ENCODE measurements around the gene CELF4. TPM values are rescaled to one million over a fixed set of nuclear protein-coding genes. Genes with fewer than 3 reads are reported as not detected.

The CELF4 gene
- total and polyA plus RNA-seq, 10 of the 15 experiments (the other 5 are each of a cell fraction or from before 2014, with no cell fraction given): 0.03 to 0.32 TPM; not detected in 8

DNA sequence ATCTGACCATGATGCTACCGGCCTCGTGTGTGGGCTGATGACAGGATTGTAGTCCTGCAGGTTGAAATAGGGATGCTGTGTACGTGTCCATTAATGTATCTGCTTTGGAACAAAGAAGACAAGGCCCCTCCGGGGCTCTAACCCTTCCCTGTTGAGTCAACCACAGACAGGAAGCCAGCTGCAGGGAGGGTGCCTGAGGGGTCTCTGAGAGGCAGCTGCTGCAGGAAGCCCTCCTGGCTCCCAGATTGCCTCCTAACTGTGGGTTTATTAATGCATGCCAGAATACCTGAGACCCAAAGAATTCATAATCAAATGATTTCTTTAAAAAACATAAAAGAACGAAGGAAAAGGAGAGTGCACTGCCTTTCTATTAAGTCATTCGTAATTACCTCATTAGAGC lies 140.4 kb downstream of the CELF4 start (continued):
- TF ChIP-seq, protein P1, sequence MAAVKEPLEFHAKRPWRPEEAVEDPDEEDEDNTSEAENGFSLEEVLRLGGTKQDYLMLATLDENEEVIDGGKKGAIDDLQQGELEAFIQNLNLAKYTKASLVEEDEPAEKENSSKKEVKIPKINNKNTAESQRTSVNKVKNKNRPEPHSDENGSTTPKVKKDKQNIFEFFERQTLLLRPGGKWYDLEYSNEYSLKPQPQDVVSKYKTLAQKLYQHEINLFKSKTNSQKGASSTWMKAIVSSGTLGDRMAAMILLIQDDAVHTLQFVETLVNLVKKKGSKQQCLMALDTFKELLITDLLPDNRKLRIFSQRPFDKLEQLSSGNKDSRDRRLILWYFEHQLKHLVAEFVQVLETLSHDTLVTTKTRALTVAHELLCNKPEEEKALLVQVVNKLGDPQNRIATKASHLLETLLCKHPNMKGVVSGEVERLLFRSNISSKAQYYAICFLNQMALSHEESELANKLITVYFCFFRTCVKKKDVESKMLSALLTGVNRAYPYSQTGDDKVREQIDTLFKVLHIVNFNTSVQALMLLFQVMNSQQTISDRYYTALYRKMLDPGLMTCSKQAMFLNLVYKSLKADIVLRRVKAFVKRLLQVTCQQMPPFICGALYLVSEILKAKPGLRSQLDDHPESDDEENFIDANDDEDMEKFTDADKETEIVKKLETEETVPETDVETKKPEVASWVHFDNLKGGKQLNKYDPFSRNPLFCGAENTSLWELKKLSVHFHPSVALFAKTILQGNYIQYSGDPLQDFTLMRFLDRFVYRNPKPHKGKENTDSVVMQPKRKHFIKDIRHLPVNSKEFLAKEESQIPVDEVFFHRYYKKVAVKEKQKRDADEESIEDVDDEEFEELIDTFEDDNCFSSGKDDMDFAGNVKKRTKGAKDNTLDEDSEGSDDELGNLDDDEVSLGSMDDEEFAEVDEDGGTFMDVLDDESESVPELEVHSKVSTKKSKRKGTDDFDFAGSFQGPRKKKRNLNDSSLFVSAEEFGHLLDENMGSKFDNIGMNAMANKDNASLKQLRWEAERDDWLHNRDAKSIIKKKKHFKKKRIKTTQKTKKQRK (IDR thresholded peaks at IDR 0.05; ENCODE audit: low read depth, low read length): no peak
- TF ChIP-seq RFX5 (IDR thresholded peaks at IDR 0.05; ENCODE audit: low read depth, low read length): no peak
- TF ChIP-seq RUNX3 (IDR thresholded peaks at IDR 0.05; ENCODE audit: low read length): no peak
- TF ChIP-seq IKZF1 (conservative IDR thresholded peaks at IDR 0.05): no peak
- TF ChIP-seq SUZ12 (IDR thresholded peaks at IDR 0.05; ENCODE audit: unreplicated experiment): no peak
- TF ChIP-seq, protein P2, sequence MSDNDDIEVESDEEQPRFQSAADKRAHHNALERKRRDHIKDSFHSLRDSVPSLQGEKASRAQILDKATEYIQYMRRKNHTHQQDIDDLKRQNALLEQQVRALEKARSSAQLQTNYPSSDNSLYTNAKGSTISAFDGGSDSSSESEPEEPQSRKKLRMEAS (IDR thresholded peaks at IDR 0.05; ENCODE audit: low read depth, low read length): no peak

DNA sequence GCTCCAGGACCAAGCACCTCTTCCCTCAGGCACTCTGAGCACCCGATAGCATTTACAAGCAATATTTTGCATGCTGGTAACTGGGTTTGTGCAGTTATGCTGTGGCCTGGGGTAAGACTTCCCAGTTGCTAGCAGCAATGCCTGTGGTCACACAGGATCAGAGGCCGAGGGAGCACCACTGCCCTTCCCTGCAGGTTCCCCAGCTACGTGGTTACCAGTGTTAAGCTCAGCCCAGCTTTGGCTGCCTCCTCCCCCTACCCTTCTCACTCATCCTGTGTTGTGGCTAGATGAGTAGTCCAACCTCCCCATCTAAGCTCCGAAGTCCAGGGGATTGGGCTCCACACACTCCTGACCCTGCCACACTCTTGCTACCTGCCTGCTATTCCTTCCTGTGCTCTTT lies 141.1 kb downstream of the CELF4 start:
- RAD21 ChIA-PET (ENCODE audit: unreplicated experiment): no interaction called here

More for the DNA sequence above, 141.1 kb downstream of the CELF4 start:
- ATAC-seq (no peak), DNase-seq (ENCODE audit: low read depth, low spot score) (no peak), FAIRE-seq (no peak)
- TF ChIP-seq TAF1 (IDR thresholded peaks at IDR 0.05; ENCODE audit: borderline replicate concordance, low read depth, low read length) (no peak), KLF5 (IDR thresholded peaks at IDR 0.05; ENCODE audit: partially characterized antibody) (no peak)
- no peaks in the 10 kb centered on the region for H3K9me3 ChIP-seq (replicated peaks; ENCODE audit: control insufficient read depth, insufficient read depth, low read length)
- in situ Hi-C loops (cut with MboI) (no loop called here), intact Hi-C loops (cut with micrococcal nuclease; ENCODE audit: unreplicated experiment) (loop anchor here (10.0 kb wide), 1 partner anchor 60 kb away; no protein-coding TSS in a partner anchor)
- no peak overlapping the region for H3K27ac ChIP-seq (ENCODE audit: control insufficient read depth, insufficient read depth)
- no peaks in the 10 kb centered on the region for H4K20me1 ChIP-seq (ENCODE audit: control insufficient read depth, insufficient read depth)
- H3K4me2 ChIP-seq (ENCODE audit: control insufficient read depth, insufficient read depth): no peak overlapping the region
- 26% methylated on average over 4 of the region's 4 CpGs for whole genome bisulfite sequencing (ENCODE audit: insufficient coverage, insufficient replicate concordance, low lambda C conversion rate, missing lambda C conversion rate)
- no peaks in the 10 kb centered on the region for H3K27me3 ChIP-seq (replicated peaks in 1 of 2; ENCODE audit: control insufficient read depth in 2 of 2, insufficient read depth in 2 of 2, low read length in 1 of 2)
- BruUV-seq (replicated peaks): no TSS peak
- POLR2A ChIA-PET: no interaction called here
- H3K9ac ChIP-seq (ENCODE audit: control insufficient read depth, insufficient read depth, low read length): no peak overlapping the region
- no peaks in the 10 kb centered on the region for H3K36me3 ChIP-seq (ENCODE audit: control insufficient read depth in 2 of 2, insufficient read depth in 2 of 2, low read length in 1 of 2)
- no peaks in the 10 kb centered on the region for H3K79me2 ChIP-seq (ENCODE audit: control insufficient read depth, insufficient read depth, low read length)
- no peaks in the 10 kb centered on the region for H3K4me1 ChIP-seq (ENCODE audit: control insufficient read depth, insufficient read depth, low read length)
- SMC1A ChIA-PET (ENCODE audit: uncharacterized antibody, unreplicated experiment): no interaction called here
- CTCF ChIA-PET: interaction anchor here (0.7 kb wide), 1 partner anchor 508 kb away, joined by 4 read pairs; no protein-coding TSS in a partner anchor
- no peak overlapping the region for H2AFZ ChIP-seq (ENCODE audit: control insufficient read depth, low read depth, low read length)
- H3K4me3 ChIP-seq: no peak overlapping the region

Measured in GM12878 (cell line).